ENCODE measurements around the gene LRRK1.
A peak's percentile ranks its signal among the peaks of the same experiment; 100 is the strongest.

The LRRK1 gene

GRCh38 chr15:101067660-101068522, 148.7 kb downstream of the LRRK1 start:
- CTCF ChIA-PET = interaction anchor here (0.6 to 1.8 kb wide), 3 partner anchors 52 to 54 kb away, joined by 3 to 4 read pairs (median 3); no protein-coding TSS in a partner anchor

GRCh38 chr15:101068523-101068960, 149.4 kb downstream of the LRRK1 start:
- no peak for DNase-seq
- no peaks in the 10 kb centered on the region for H3K27me3 ChIP-seq (replicated peaks in 2 of 5; ENCODE audit: control insufficient read depth in 4 of 5, insufficient read depth in 5 of 5, low read length in 4 of 5)
- H3K36me3 ChIP-seq (ENCODE audit: control insufficient read depth in 4 of 4, insufficient read depth in 4 of 4, low read length in 3 of 4) = peaks cover 2 to 53% (median 38%) of the 10 kb centered on the region in 4 experiments
- H3K9me3 ChIP-seq (ENCODE audit: control extremely low read depth in 1 of 5, control insufficient read depth in 4 of 5, insufficient read depth in 2 of 5, low read depth in 1 of 5, low read length in 4 of 5) = no peaks in the 10 kb centered on the region
- POLR2A ChIA-PET = no interaction called here
- H3K27ac ChIP-seq (ENCODE audit: insufficient read depth in 1 of 2, low read depth in 1 of 2, low read length in 2 of 2, poor library complexity in 1 of 2, severe bottlenecking in 2 of 2) = no peak overlapping the region
- WGBS (ENCODE audit: insufficient coverage) = 100% methylated on average over 10 of the region's 11 CpGs
- peaks cover 0 to 14% (median 8%) of the 10 kb centered on the region in 4 experiments for H3K4me1 ChIP-seq (ENCODE audit: control extremely low read depth in 1 of 4, control insufficient read depth in 4 of 4, insufficient read depth in 4 of 4, low read length in 3 of 4)
- H3K4me3 ChIP-seq (ENCODE audit: control insufficient read depth in 1 of 7, extremely low read depth in 1 of 7, insufficient read depth in 4 of 7, low read depth in 2 of 7, low read length in 6 of 7) = no peak overlapping the region
- CTCF ChIA-PET = interaction anchor here (1.2 to 1.8 kb wide), 3 partner anchors 32 to 55 kb away, joined by 3 to 4 read pairs (median 3); no protein-coding TSS in a partner anchor

More at GRCh38 chr15:101067660-101068522, 148.7 kb downstream of the LRRK1 start:
- H3K9me3 ChIP-seq (ENCODE audit: control extremely low read depth in 1 of 5, control insufficient read depth in 4 of 5, insufficient read depth in 2 of 5, low read depth in 1 of 5, low read length in 4 of 5) = no peaks in the 10 kb centered on the region
- peaks cover 2 to 60% (median 44%) of the 10 kb centered on the region in 4 experiments for H3K36me3 ChIP-seq (ENCODE audit: control insufficient read depth in 4 of 4, insufficient read depth in 4 of 4, low read length in 3 of 4)
- no peak overlapping the region for H3K4me3 ChIP-seq (ENCODE audit: control insufficient read depth in 1 of 7, extremely low read depth in 1 of 7, insufficient read depth in 4 of 7, low read depth in 2 of 7, low read length in 6 of 7)
- DNase-seq = no peak
- 97% methylated on average over 6 of the region's 14 CpGs for WGBS (ENCODE audit: insufficient coverage)
- H3K4me1 ChIP-seq (ENCODE audit: control extremely low read depth in 1 of 4, control insufficient read depth in 4 of 4, insufficient read depth in 4 of 4, low read length in 3 of 4) = peaks cover 0 to 14% (median 8%) of the 10 kb centered on the region in 4 experiments
- H3K27me3 ChIP-seq (replicated peaks in 2 of 5; ENCODE audit: control insufficient read depth in 4 of 5, insufficient read depth in 5 of 5, low read length in 4 of 5) = no peaks in the 10 kb centered on the region
- POLR2A ChIA-PET = no interaction called here
- H3K27ac ChIP-seq (ENCODE audit: insufficient read depth in 1 of 2, low read depth in 1 of 2, low read length in 2 of 2, poor library complexity in 1 of 2, severe bottlenecking in 2 of 2) = no peak overlapping the region

- Histone ChIP-seq H3K27me3 (replicated peaks in 2 of 5; ENCODE audit: control insufficient read depth in 4 of 5, insufficient read depth in 5 of 5, low read length in 4 of 5) (no peaks in the 10 kb centered on the region), H3K36me3 (ENCODE audit: control insufficient read depth in 4 of 4, insufficient read depth in 4 of 4, low read length in 3 of 4) (peaks cover 2 to 47% (median 35%) of the 10 kb centered on the region in 4 experiments), H3K27ac (ENCODE audit: insufficient read depth in 1 of 2, low read depth in 1 of 2, low read length in 2 of 2, poor library complexity in 1 of 2, severe bottlenecking in 2 of 2) (no peak overlapping the region), H3K9me3 (ENCODE audit: control extremely low read depth in 1 of 5, control insufficient read depth in 4 of 5, insufficient read depth in 2 of 5, low read depth in 1 of 5, low read length in 4 of 5) (no peaks in the 10 kb centered on the region), H3K4me1 (ENCODE audit: control extremely low read depth in 1 of 4, control insufficient read depth in 4 of 4, insufficient read depth in 4 of 4, low read length in 3 of 4) (peaks cover 0 to 14% (median 8%) of the 10 kb centered on the region in 4 experiments), H3K4me3 (ENCODE audit: control insufficient read depth in 1 of 7, extremely low read depth in 1 of 7, insufficient read depth in 4 of 7, low read depth in 2 of 7, low read length in 6 of 7) (no peak overlapping the region)
- WGBS (ENCODE audit: insufficient coverage) = 98% methylated on average over 12 of the region's 15 CpGs
- ChIA-PET CTCF (interaction anchor here (1.2 to 1.8 kb wide), 3 partner anchors 32 to 55 kb away, joined by 3 to 4 read pairs (median 3); no protein-coding TSS in a partner anchor), POLR2A (no interaction called here)
- no peak for DNase-seq
Measured at GRCh38 chr15:101068961-101069653, 149.9 kb downstream of the LRRK1 start.

- H3K4me3 ChIP-seq (ENCODE audit: control insufficient read depth in 1 of 7, extremely low read depth in 1 of 7, insufficient read depth in 4 of 7, low read depth in 2 of 7, low read length in 6 of 7) = no peak overlapping the region
- H3K27me3 ChIP-seq (replicated peaks in 2 of 5; ENCODE audit: control insufficient read depth in 4 of 5, insufficient read depth in 5 of 5, low read length in 4 of 5) = no peaks in the 10 kb centered on the region
- DNase-seq = no peak
- CTCF ChIA-PET = interaction anchor here (1.3 kb wide), 1 partner anchor 31 kb away, joined by 3 read pairs; no protein-coding TSS in a partner anchor
- H3K27ac ChIP-seq (ENCODE audit: insufficient read depth in 1 of 2, low read depth in 1 of 2, low read length in 2 of 2, poor library complexity in 1 of 2, severe bottlenecking in 2 of 2) = no peak overlapping the region
- POLR2A ChIA-PET = no interaction called here
- peaks cover 0 to 14% (median 8%) of the 10 kb centered on the region in 4 experiments for H3K4me1 ChIP-seq (ENCODE audit: control extremely low read depth in 1 of 4, control insufficient read depth in 4 of 4, insufficient read depth in 4 of 4, low read length in 3 of 4)
- H3K36me3 ChIP-seq (ENCODE audit: control insufficient read depth in 4 of 4, insufficient read depth in 4 of 4, low read length in 3 of 4) = peaks cover 2 to 45% (median 32%) of the 10 kb centered on the region in 4 experiments
- WGBS (ENCODE audit: insufficient coverage) = 100% methylated on average over 4 of the region's 4 CpGs
- H3K9me3 ChIP-seq (ENCODE audit: control extremely low read depth in 1 of 5, control insufficient read depth in 4 of 5, insufficient read depth in 2 of 5, low read depth in 1 of 5, low read length in 4 of 5) = no peaks in the 10 kb centered on the region
Measured at GRCh38 chr15:101069654-101069973, 150.5 kb downstream of the LRRK1 start.

- Histone ChIP-seq H3K27me3 (replicated peaks in 2 of 5; ENCODE audit: control insufficient read depth in 4 of 5, insufficient read depth in 5 of 5, low read length in 4 of 5) (no peaks in the 10 kb centered on the region), H3K36me3 (ENCODE audit: control insufficient read depth in 4 of 4, insufficient read depth in 4 of 4, low read length in 3 of 4) (peaks cover 2 to 40% (median 29%) of the 10 kb centered on the region in 4 experiments), H3K4me1 (ENCODE audit: control extremely low read depth in 1 of 4, control insufficient read depth in 4 of 4, insufficient read depth in 4 of 4, low read length in 3 of 4) (peaks cover 0 to 14% (median 8%) of the 10 kb centered on the region in 4 experiments), H3K9me3 (ENCODE audit: control extremely low read depth in 1 of 5, control insufficient read depth in 4 of 5, insufficient read depth in 2 of 5, low read depth in 1 of 5, low read length in 4 of 5) (no peaks in the 10 kb centered on the region), H3K4me3 (ENCODE audit: control insufficient read depth in 1 of 7, extremely low read depth in 1 of 7, insufficient read depth in 4 of 7, low read depth in 2 of 7, low read length in 6 of 7) (peak overlapping the region in 1 of 7 experiments; percentile 8), H3K27ac (ENCODE audit: insufficient read depth in 1 of 2, low read depth in 1 of 2, low read length in 2 of 2, poor library complexity in 1 of 2, severe bottlenecking in 2 of 2) (no peak overlapping the region)
- ChIA-PET CTCF (interaction anchor here (1.3 kb wide), 2 partner anchors 14 to 31 kb away, joined by 3 read pairs; no protein-coding TSS in a partner anchor), POLR2A (no interaction called here)
- WGBS (ENCODE audit: insufficient coverage) = 98% methylated on average over 6 of the region's 6 CpGs
- DNase-seq = no peak
Measured at GRCh38 chr15:101070024-101070423, 150.9 kb downstream of the LRRK1 start.

GRCh38 chr15:101070502-101071273, 151.5 kb downstream of the LRRK1 start:
- Histone ChIP-seq H3K9me3 (ENCODE audit: control extremely low read depth in 1 of 5, control insufficient read depth in 4 of 5, insufficient read depth in 2 of 5, low read depth in 1 of 5, low read length in 4 of 5) (no peaks in the 10 kb centered on the region), H3K4me3 (ENCODE audit: control insufficient read depth in 1 of 7, extremely low read depth in 1 of 7, insufficient read depth in 4 of 7, low read depth in 2 of 7, low read length in 6 of 7) (peak overlapping the region in 1 of 7 experiments; percentile 8), H3K27me3 (replicated peaks in 2 of 5; ENCODE audit: control insufficient read depth in 4 of 5, insufficient read depth in 5 of 5, low read length in 4 of 5) (no peaks in the 10 kb centered on the region), H3K36me3 (ENCODE audit: control insufficient read depth in 4 of 4, insufficient read depth in 4 of 4, low read length in 3 of 4) (peaks cover 2 to 34% (median 24%) of the 10 kb centered on the region in 4 experiments), H3K27ac (ENCODE audit: insufficient read depth in 1 of 2, low read depth in 1 of 2, low read length in 2 of 2, poor library complexity in 1 of 2, severe bottlenecking in 2 of 2) (peak overlapping the region in 1 of 2 experiments; percentile 14), H3K4me1 (ENCODE audit: control extremely low read depth in 1 of 4, control insufficient read depth in 4 of 4, insufficient read depth in 4 of 4, low read length in 3 of 4) (peaks cover 0 to 14% (median 8%) of the 10 kb centered on the region in 4 experiments)
- DNase-seq = peak; percentile 27 to 64 (median 54)
- 72% methylated on average over 4 of the region's 6 CpGs for WGBS (ENCODE audit: insufficient coverage)
- ChIA-PET POLR2A (no interaction called here), CTCF (interaction anchor here (1.3 to 1.5 kb wide), 2 partner anchors 14 to 55 kb away, joined by 3 to 5 read pairs; no protein-coding TSS in a partner anchor)
